Psoas muscle (tissue), 8 donors: ENCODE results near the gene PCCA. TPM values are rescaled to one million over a fixed set of nuclear protein-coding genes. Genes with fewer than 3 reads are reported as not detected.

ENCODE experiments used
- ATAC-seq, 4 donors: fragments of 200-7000 bp; cut with Tn5 transposase; one replicate each; pipeline ENCODE4 v1.9.1; 2020; ENCODE audit warnings: moderate library complexity in 3 of 4, mild to moderate bottlenecking in 2 of 4
- DNase-seq, 2 donors: peaks; one replicate each; pipeline ENCODE4 v3.0.0-alpha.2; 2020
- H3K27ac ChIP-seq: fragments of 200-600 bp; one replicate; pipeline ENCODE4 v1.8.0; 2022
- H3K27me3 ChIP-seq, 3 donors: fragments of 200-600 bp in 1 of 3; one replicate each; pipeline versions ENCODE4 v1.6.1 to v1.8.0; 2013 to 2022; ENCODE audit warnings: low read length in 2 of 3, mild to moderate bottlenecking in 2 of 3, moderate library complexity in 1 of 3; ENCODE audit not compliant: insufficient read depth in 3 of 3
- H3K36me3 ChIP-seq, 2 donors: fragments of 200-600 bp in 1 of 2; one replicate each; pipeline versions ENCODE4 v1.6.1 to v1.8.0; 2013 to 2022; ENCODE audit warnings: low read depth in 1 of 2, mild to moderate bottlenecking in 1 of 2, moderate library complexity in 1 of 2; ENCODE audit not compliant: insufficient read depth in 1 of 2
- H3K4me1 ChIP-seq: fragments of 200-600 bp; one replicate; pipeline ENCODE4 v1.8.0; 2022
- H3K4me3 ChIP-seq: fragments of 200-600 bp; one replicate; pipeline ENCODE4 v1.8.0; 2022; ENCODE audit warnings: mild to moderate bottlenecking
- H3K9me3 ChIP-seq: fragments of 200-600 bp; one replicate; pipeline ENCODE4 v1.8.0; 2022
- WGBS, 3 donors: extraction: QIAGEN DNeasy Blood & Tissue Kit; methylation state at CpG; one replicate each; pipeline versions ENCODE4 v1.1.6 to v1.1.7; 2013; 5-methylcytosine and 5-hydroxymethylcytosine counted together
- intact Hi-C, 2 donors: fragments of 100-400 bp; cut with DNase I; formaldehyde crosslinking; loops; one replicate each; pipeline versions ENCODE4 v1.11.0 to v1.14.2; 2022
- polyA plus RNA-seq, 3 donors: library from polyadenylated mRNA; stranded (reverse); fragments of 200-250 nt; gene quantifications; one replicate each; pipeline ENCODE4 v1.2.3, GENCODE V29; 2013
- total RNA-seq, 4 donors: library from RNA; stranded (reverse); fragmentation: NEBNext Ultra II Directional in 2 of 4; extraction: Animal tissue kit (Norgen Biotek cat#: 25700) in 2 of 4; gene quantifications; one replicate each; pipeline versions ENCODE4 v1.2.1 to v1.2.4, GENCODE V29; 2021 to 2023
- TF ChIP-seq, protein P1 (sequence below): fragments of 200-600 bp; IDR thresholded peaks from one replicate; pipeline ENCODE4 v1.8.0; 2022; ENCODE audit warnings: antibody characterized with exemption
- donor health status: healthy with polysubstance abuse.
- donor health status: DM: no; HTN: no; CAD: no; lungs with moderate emphysema.
- donor health status: Bipolar disorder and iron deficiency.
- donor health status: healthy.
- donor health status: DM: yes; HTN: yes; CAD: no.
- donor health status: DM: no; HTN: no; CAD: no.
- donor health status: DM: no; HTN: no; CAD: no.
- donor health status: DM: yes; HTN: yes; CAD: no.

Gene PCCA
- total and polyA plus RNA-seq, 7 donors, result 6.2 to 23.9 (median 13.3) TPM

DNA sequence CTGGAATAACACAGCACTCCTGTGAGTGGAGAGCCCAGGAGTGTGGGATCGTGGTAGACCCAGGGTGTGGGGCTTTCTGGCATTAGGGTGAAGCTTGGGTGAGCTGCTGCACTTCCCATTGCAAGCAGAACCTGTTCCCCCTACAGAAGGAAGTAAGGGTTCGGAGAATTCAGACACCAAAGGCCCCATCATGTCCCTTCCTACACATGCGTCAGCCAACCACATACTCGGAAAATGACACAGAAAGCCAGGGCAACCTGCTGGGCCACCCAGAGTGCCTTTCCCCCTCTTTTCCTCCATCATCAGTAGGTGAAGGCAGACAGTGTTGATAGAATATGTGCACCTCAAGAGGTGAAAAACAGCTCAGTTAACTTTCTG is 456.8 kb downstream of the PCCA start:
- Histone ChIP-seq H3K4me1 (peaks cover 10% of the 10 kb centered on the region), H3K36me3 (no peaks in the 10 kb centered on the region), H3K4me3 (no peak overlapping the region), H3K27ac (no peak overlapping the region), H3K9me3 (no peaks in the 10 kb centered on the region), H3K27me3 (no peaks in the 10 kb centered on the region)
- 91 to 96% (median 94%) methylated on average over 4 of the region's 4 CpGs for WGBS, 3 donors
- no peak for ATAC-seq
- no peak for DNase-seq
- intact Hi-C loops, result no loop called here
- TF ChIP-seq, protein P1, sequence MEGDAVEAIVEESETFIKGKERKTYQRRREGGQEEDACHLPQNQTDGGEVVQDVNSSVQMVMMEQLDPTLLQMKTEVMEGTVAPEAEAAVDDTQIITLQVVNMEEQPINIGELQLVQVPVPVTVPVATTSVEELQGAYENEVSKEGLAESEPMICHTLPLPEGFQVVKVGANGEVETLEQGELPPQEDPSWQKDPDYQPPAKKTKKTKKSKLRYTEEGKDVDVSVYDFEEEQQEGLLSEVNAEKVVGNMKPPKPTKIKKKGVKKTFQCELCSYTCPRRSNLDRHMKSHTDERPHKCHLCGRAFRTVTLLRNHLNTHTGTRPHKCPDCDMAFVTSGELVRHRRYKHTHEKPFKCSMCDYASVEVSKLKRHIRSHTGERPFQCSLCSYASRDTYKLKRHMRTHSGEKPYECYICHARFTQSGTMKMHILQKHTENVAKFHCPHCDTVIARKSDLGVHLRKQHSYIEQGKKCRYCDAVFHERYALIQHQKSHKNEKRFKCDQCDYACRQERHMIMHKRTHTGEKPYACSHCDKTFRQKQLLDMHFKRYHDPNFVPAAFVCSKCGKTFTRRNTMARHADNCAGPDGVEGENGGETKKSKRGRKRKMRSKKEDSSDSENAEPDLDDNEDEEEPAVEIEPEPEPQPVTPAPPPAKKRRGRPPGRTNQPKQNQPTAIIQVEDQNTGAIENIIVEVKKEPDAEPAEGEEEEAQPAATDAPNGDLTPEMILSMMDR, result no peak

DNA sequence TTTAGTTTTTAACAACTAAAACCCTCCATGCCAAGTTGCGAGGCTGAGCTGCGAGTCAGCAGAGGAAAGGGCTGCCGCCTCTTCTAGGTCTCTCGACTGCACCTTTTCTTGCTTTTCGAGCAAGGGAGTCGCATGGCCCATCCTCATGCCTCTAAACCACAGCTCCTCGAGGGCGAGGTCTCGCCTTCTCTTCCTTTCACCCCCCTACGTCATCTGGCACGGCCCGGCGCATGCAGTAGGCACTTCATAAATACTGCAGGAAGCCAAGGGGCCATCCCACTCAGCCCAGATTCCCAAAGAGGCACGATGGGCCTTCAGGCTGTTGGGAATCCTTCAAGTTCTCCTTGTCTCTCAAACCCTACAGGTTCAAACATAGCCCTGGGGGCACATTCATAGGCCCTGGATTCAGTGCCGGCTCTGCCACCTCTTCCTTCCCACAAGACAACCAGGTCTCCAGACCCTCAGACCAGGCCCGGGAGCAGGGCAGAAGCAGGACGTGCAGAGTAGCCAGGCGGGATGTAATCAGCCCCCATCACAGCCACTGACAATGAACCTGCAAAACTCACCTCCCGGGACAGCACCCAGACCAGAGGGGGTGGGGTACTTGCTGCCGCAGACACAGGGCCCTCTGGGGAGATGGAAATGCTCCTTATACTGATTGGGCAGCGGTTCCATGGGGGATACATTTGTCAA is 458.0 kb downstream of the PCCA start:
- ATAC-seq (no peak), DNase-seq (no peak)
- H3K4me3 ChIP-seq, result no peak overlapping the region
- H3K36me3 ChIP-seq, result no peaks in the 10 kb centered on the region
- H3K27me3 ChIP-seq, result no peaks in the 10 kb centered on the region
- peaks cover 10% of the 10 kb centered on the region for H3K4me1 ChIP-seq
- no peak overlapping the region for H3K27ac ChIP-seq
- TF ChIP-seq, protein P1, result no peak
- WGBS, 3 donors, result 96 to 97% (median 96%) methylated on average over 21 of the region's 21 CpGs
- intact Hi-C loops, result no loop called here
- H3K9me3 ChIP-seq, result no peaks in the 10 kb centered on the region

DNA sequence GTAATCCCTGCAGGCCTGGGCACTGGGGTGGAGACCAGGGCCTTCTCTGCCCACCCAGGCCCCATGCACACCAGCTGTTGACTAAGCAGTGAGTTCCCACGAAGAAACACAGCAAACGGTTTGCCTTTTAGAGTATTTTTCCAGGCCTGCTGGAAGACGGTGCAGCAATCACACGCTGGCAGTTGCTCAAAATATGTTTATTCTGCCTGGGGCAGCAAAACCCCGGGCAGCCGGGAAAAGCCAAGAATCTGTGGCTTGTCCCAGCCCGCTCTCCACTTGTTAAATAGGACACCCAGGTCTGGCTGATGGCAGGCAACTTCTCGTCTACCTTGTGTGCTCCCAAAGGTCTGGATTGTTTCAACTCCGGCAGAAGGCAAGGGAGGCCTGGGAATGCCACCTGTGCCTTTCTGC is 458.9 kb downstream of the PCCA start:
- ATAC-seq (no peak), DNase-seq (no peak)
- Histone ChIP-seq H3K27ac (no peak overlapping the region), H3K9me3 (no peaks in the 10 kb centered on the region), H3K4me3 (no peak overlapping the region), H3K36me3 (no peaks in the 10 kb centered on the region), H3K4me1 (peaks cover 10% of the 10 kb centered on the region), H3K27me3 (no peaks in the 10 kb centered on the region)
- TF ChIP-seq, protein P1, result no peak
- 24 to 49% (median 27%) methylated on average over 9 of the region's 9 CpGs for WGBS, 3 donors
- intact Hi-C loops, result no loop called here

DNA sequence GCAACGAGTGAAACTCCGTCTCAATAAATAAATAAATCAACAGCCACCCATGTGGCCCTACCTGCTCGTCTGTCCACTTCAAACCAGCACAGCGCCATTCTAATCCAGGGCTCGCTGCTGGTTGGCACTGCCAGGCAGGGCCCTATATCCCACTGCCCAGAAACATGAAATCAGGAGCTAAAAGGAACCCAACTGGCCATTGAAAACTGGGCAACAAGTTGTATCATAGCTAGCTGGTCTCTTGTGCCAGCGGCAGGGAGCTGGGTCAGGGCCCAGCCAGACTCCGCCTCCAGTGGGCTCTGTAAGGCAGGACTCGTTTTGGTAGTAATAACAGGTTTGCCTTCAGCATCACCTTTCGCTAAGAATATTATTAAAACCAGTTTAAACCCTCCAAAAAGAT is 460.4 kb downstream of the PCCA start:
- no peak for DNase-seq
- no peaks in the 10 kb centered on the region for H3K27me3 ChIP-seq
- TF ChIP-seq, protein P1, result no peak
- H3K27ac ChIP-seq, result no peak overlapping the region
- peaks cover 10% of the 10 kb centered on the region for H3K4me1 ChIP-seq
- no peaks in the 10 kb centered on the region for H3K36me3 ChIP-seq
- intact Hi-C loops, result no loop called here
- H3K9me3 ChIP-seq, result no peaks in the 10 kb centered on the region
- WGBS, 3 donors, result 68 to 90% (median 82%) methylated on average over 9 of the region's 9 CpGs
- no peak overlapping the region for H3K4me3 ChIP-seq
- no peak for ATAC-seq

DNA sequence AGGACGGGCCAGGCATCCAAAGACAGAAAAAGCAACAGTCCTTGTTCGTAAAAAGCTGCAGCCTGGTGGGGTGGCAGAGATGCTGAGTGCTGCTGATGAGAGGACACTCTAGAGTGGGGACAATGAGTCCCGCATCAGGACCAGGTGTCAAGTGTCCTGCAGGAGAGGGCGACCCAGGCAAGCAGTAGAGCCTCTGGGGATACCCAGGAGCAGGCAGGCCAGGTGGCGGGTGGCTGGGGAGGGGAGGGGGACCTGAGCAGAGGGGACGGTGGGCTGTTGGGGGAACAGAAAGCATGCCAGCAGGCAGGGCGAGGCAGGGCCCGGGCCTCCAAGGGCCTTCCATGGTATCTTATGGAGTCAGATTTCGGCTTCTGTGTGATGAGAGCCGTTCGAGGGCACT is 463.9 kb downstream of the PCCA start:
- intact Hi-C loops, result no loop called here
- DNase-seq, result no peak
- ATAC-seq, result no peak

More for the DNA sequence above, 463.9 kb downstream of the PCCA start:
- Histone ChIP-seq H3K4me3 (no peak overlapping the region), H3K4me1 (peaks cover 4% of the 10 kb centered on the region), H3K27me3 (no peaks in the 10 kb centered on the region), H3K27ac (no peak overlapping the region), H3K36me3 (no peaks in the 10 kb centered on the region), H3K9me3 (no peaks in the 10 kb centered on the region)
- TF ChIP-seq, protein P1, result no peak
- 87 to 90% (median 89%) methylated on average over 11 of the region's 11 CpGs for WGBS, 3 donors
